Esophagus squamous epithelium (tissue), 5 donors: ENCODE measurements around the gene OR6S1. TPM values are rescaled to one million over a fixed set of nuclear protein-coding genes. Genes with fewer than 3 reads are reported as not detected.

Experiments used
- DNase-seq: peaks from one replicate; lab custom pipeline; 2025; lab: John Stamatoyannopoulos, UW
- H3K27ac ChIP-seq, 4 donors: fragments of 200-600 bp; sonication (generic); one replicate each; pipeline ENCODE4 v1.5.1; 2016 to 2019; ENCODE audit warnings: mild to moderate bottlenecking in 1 of 4
- H3K27me3 ChIP-seq, 4 donors: fragments of 200-600 bp; sonication (generic); 1 replicate in 3 of 4; 2 replicates in 1 of 4; pipeline versions ENCODE4 v1.5.1 to v1.6.0; 2017 to 2021; ENCODE audit warnings: antibody characterized with exemption in 1 of 4
- H3K36me3 ChIP-seq, 3 donors: fragments of 200-600 bp; sonication (generic); one replicate each; pipeline ENCODE4 v1.5.1; 2016 to 2019
- H3K4me1 ChIP-seq, 3 donors: fragments of 200-600 bp; sonication (generic); one replicate each; pipeline ENCODE4 v1.5.1; 2017 to 2019
- H3K4me3 ChIP-seq, 4 donors: fragments of 200-600 bp; sonication (generic); 1 replicate in 3 of 4; 2 replicates in 1 of 4; pipeline ENCODE4 v1.5.1; 2016 to 2019; ENCODE audit warnings: mild to moderate bottlenecking in 2 of 4, moderate library complexity in 1 of 4
- H3K9me3 ChIP-seq, 3 donors: fragments of 200-600 bp; sonication (generic); one replicate each; pipeline ENCODE4 v1.5.1; 2016 to 2019
- POLR2A ChIP-seq, 4 donors: fragments of 450-650 bp; IDR thresholded peaks; one replicate each; pipeline ENCODE4 v1.6.1; 2017; ENCODE audit warnings: antibody characterized with exemption in 4 of 4, mild to moderate bottlenecking in 4 of 4, moderate library complexity in 3 of 4
- WGBS, 2 donors: methylation state at CpG; one replicate each; pipeline ENCODE4 v1.1.5; 2018; 5-methylcytosine and 5-hydroxymethylcytosine counted together
- intact Hi-C: fragments of 100-400 bp; cut with DNase I; formaldehyde crosslinking; loops from one replicate; pipeline ENCODE4 v1.15.0; 2022
- total RNA-seq, 4 donors: library from RNA; depleted of rRNA; stranded (reverse); fragments of >200 nt; gene quantifications; one replicate each; pipeline ENCODE4 v1.1.0, GENCODE V29; 2016
- TF ChIP-seq, protein P1 (sequence below), 6 experiments: fragments of 450-650 bp in 4 of 6; fragments of 200-600 bp in 2 of 6; sonication (generic) in 2 of 6; IDR thresholded peaks; one replicate each; pipeline ENCODE4 v1.5.1; 2016 to 2019; ENCODE audit warnings: antibody characterized with exemption in 6 of 6, mild to moderate bottlenecking in 4 of 6, moderate library complexity in 4 of 6
- donor health status: DM: yes; HTN: yes; CAD: no.

OR6S1 gene
- total RNA-seq, 4 donors from 2014 or later: not detected

DNA sequence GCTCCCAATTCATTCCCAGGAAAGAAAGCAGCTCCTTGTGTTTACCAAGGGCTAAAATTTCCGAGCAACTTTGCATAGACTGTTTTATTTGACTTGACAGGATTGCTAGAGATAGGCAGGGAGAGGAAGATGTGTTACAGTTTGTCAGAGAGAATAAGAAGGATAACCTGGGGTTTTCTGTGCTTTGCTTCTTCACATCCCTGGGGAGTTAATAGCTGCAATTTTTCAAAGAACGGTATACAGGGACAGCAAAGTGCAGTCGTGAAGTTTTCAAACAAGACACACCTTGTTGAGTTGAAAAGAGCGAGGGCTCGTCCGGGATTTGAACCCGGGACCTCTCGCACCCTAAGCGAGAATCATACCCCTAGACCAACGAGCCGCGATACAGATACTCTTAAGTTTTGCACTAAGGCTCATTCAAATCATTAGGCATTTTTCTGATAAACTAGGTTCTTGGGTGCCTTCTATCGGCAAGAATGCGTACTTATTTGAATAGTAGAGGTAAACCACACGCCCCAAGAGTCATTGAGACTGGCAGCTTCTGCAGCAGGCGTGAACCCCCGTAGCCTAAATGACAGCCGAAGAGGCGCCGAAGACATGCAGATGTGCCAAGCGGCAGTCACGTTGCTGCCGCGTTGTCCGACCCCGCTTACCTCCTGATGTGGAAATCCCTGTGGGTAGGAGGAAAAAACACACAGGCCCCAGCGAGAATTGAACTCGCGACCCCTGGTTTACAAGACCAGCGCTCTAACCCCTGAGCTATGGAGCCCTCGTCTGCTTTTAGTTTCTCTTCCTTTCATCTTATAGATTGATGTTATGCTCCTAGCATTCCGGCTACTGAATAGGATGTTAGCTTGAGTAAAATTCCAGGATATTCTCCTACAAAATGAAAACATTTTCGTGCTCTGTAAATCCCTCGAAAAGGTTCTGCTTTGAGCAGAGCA lies 28.1 kb downstream of the OR6S1 start:
- Histone ChIP-seq H3K4me3 (peak overlapping the region; percentile 24 to 67 (median 44)), H3K27ac (peak overlapping the region; percentile 35 to 88 (median 78)), H3K27me3 (no peaks in the 10 kb centered on the region), H3K9me3 (no peaks in the 10 kb centered on the region), H3K36me3 (no peaks in the 10 kb centered on the region), H3K4me1 (peaks cover 0 to 45% (median 6%) of the 10 kb centered on the region in 3 donors)
- intact Hi-C loops: loop anchor here (2.0 to 10.0 kb wide), 3 partner anchors 71 to 361 kb away; partner anchors contain the start of genes PARP2 and RNASE4
- TF ChIP-seq, protein P1, sequence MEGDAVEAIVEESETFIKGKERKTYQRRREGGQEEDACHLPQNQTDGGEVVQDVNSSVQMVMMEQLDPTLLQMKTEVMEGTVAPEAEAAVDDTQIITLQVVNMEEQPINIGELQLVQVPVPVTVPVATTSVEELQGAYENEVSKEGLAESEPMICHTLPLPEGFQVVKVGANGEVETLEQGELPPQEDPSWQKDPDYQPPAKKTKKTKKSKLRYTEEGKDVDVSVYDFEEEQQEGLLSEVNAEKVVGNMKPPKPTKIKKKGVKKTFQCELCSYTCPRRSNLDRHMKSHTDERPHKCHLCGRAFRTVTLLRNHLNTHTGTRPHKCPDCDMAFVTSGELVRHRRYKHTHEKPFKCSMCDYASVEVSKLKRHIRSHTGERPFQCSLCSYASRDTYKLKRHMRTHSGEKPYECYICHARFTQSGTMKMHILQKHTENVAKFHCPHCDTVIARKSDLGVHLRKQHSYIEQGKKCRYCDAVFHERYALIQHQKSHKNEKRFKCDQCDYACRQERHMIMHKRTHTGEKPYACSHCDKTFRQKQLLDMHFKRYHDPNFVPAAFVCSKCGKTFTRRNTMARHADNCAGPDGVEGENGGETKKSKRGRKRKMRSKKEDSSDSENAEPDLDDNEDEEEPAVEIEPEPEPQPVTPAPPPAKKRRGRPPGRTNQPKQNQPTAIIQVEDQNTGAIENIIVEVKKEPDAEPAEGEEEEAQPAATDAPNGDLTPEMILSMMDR (IDR thresholded peaks at IDR 0.05): peak; percentile 49 to 91 (median 82)
- TF ChIP-seq POLR2A (IDR thresholded peaks at IDR 0.05): no peak
- no peak for DNase-seq
- 0 to 1% methylated on average over 27 of the region's 34 CpGs for WGBS, 2 donors

DNA sequence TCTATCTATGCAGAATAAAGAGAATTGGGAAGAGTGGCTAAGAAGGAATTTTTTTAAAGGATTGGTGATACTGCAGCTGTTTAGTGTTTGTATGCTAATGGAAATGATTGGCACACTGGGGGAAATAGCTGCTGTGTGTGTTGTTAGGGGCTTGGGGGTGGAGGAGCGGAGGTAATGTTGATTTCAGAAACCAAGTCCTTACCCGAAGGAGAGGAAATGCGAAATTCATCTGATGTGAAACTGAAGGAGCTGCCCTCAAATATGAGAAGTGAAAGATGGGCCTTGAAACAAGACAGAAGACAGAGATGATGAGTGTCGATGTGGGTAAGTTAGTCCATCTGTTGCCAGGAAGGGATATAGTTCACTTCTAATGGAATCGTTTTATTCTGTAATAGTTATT lies 29.1 kb downstream of the OR6S1 start:
- H3K4me3 ChIP-seq: no peak overlapping the region
- WGBS, 2 donors: 35 to 50% methylated on average over 5 of the region's 5 CpGs
- H3K27ac ChIP-seq: peak overlapping the region in 1 of 4 donors; percentile 82
- DNase-seq: no peak
- H3K36me3 ChIP-seq: no peaks in the 10 kb centered on the region
- no peaks in the 10 kb centered on the region for H3K9me3 ChIP-seq
- TF ChIP-seq, protein P1 (IDR thresholded peaks at IDR 0.05): no peak
- no peaks in the 10 kb centered on the region for H3K27me3 ChIP-seq
- H3K4me1 ChIP-seq: peaks cover 0 to 45% (median 6%) of the 10 kb centered on the region in 3 donors
- intact Hi-C loops: loop anchor here (2.0 to 10.0 kb wide), 3 partner anchors 72 to 362 kb away; partner anchors contain the start of genes PARP2 and RNASE4

DNA sequence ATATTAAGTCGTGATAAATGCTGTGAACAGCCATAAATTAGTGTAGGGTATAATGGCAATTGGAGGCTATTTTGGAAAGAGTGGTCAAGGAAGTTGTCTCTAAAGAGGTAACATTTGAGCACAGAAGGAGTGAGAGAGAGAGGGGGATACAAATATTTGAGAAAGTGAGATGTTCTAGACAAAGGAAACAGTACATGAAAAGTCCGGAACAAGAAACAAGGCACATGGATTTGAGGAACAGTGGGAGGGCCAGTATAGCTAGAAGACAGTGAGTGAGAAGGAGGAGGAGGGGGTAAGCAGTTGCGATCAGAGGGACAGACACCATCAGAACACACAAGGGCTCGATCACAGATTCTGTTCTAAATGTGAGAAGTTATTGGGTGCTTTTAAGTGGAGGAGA lies 30.2 kb downstream of the OR6S1 start:
- Histone ChIP-seq H3K27me3 (no peaks in the 10 kb centered on the region), H3K36me3 (no peaks in the 10 kb centered on the region), H3K4me3 (no peak overlapping the region), H3K27ac (no peak overlapping the region), H3K9me3 (no peaks in the 10 kb centered on the region), H3K4me1 (peaks cover 0 to 45% (median 6%) of the 10 kb centered on the region in 3 donors)
- no peak for DNase-seq
- intact Hi-C loops: loop anchor here (5.0 to 10.0 kb wide), 2 partner anchors 269 to 364 kb away; partner anchors contain the start of gene PARP2
- TF ChIP-seq, protein P1 (IDR thresholded peaks at IDR 0.05): no peak
- no peak for TF ChIP-seq POLR2A (IDR thresholded peaks at IDR 0.05)
- 48 to 53% methylated on average over 4 of the region's 4 CpGs for WGBS, 2 donors

DNA sequence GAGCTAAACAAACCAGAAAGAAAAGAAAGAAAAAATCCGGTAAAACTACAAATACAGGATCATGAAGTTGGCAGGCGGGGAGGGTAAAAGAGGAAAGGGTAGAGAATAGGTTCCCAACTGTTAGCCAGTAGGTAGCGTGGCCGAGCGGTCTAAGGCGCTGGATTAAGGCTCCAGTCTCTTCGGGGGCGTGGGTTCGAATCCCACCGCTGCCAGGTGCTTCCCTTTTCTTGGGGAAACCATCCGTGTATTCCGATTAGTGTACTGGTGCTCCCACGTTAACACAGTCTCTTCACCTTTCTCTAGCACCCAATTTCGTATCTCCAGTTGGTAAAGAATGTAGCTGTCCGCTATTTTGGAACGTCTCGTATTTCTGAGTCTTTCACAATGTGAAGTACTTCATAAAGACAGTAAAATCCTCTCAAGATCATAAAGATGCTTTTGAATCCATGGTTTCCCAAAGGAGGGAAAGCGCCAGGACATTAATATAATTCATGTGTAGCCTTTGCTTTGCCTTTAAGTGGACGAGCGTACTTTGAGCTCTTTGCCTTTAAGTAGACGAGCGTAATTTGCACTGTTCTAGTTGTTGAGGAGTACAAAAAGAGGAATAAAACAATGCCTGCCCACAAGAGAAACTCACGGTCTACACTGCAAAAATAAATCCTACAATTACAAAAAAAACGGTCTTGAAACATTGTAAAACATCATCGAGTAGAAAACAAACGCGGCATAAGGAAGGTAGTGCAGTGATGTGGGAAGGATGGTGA lies 31.3 kb downstream of the OR6S1 start:
- intact Hi-C loops: loop anchor here (5.0 to 10.0 kb wide), 2 partner anchors 268 to 365 kb away; partner anchors contain the start of gene PARP2
- WGBS, 2 donors: 6% methylated on average over 27 of the region's 27 CpGs
- H3K4me1 ChIP-seq: peaks cover 0 to 42% (median 6%) of the 10 kb centered on the region in 3 donors
- H3K36me3 ChIP-seq: no peaks in the 10 kb centered on the region
- no peak for DNase-seq
- TF ChIP-seq, protein P1 (IDR thresholded peaks at IDR 0.05): no peak
- TF ChIP-seq POLR2A (IDR thresholded peaks at IDR 0.05): no peak
- H3K4me3 ChIP-seq: peak overlapping the region; percentile 67 to 95 (median 80)
- H3K27me3 ChIP-seq: no peaks in the 10 kb centered on the region
- peak overlapping the region; percentile 65 to 83 (median 76) for H3K27ac ChIP-seq
- H3K9me3 ChIP-seq: no peaks in the 10 kb centered on the region
